Dermis microvascular lymphatic vessel endothelial cell (primary cell): ENCODE measurements around the gene STAM2. TPM values are rescaled to one million over a fixed set of nuclear protein-coding genes. Genes with fewer than 3 reads are reported as not detected.

Experiments used
- DNase-seq, 2 donors: peaks; one replicate each; pipeline versions ENCODE4 v3.0.0 to v3.0.0-alpha.2; 2010; ENCODE audit warnings: low read depth in 2 of 2
- total RNA-seq: library from RNA; depleted of rRNA; stranded (reverse); fragments of >200 nt; gene quantifications from 2 replicates; pipeline ENCODE4 v1.2.1, GENCODE V29; 2014

The STAM2 gene
- total RNA-seq, 1 donor from 2014 or later: 14.2 TPM

DNA sequence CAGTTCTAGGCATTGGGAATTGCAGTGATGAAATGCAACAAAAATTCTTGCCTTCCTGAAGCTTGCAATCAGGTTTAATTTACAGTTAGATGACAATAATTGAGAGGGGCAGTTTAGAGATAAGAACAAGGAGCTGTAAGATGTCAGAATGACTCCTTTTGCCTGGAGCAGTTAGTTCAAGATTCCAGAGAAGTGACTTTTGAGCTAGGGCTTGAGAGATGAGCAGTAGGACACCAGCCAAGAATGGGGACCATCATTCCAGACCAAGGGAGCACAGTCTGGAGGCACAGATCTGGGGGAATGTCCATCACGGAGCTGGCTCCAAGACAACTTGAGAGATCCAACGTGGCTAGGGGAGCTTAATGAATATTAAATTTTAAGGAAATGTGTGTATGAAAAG is 103.6 kb downstream of the STAM2 start:
- DNase-seq: no peak

DNA sequence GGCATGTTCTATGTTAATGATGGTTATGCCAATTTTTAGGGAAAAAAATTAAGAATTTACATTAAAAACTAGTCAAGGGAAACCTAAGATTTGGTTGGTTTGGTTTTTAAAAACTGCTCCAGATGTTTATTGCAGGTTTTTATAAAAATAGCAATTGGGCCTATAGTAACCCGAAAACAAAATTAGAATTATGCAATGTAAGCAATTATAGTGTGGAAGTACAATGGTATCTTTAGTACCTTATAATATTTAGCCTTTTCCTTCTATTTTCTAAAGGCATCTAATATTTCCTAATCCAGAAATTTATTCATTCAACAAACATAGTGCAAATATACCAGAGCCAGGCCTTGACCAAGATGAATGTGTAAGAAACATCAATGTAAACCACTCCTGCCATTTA is 104.0 kb downstream of the STAM2 start:
- no peak for DNase-seq

DNA sequence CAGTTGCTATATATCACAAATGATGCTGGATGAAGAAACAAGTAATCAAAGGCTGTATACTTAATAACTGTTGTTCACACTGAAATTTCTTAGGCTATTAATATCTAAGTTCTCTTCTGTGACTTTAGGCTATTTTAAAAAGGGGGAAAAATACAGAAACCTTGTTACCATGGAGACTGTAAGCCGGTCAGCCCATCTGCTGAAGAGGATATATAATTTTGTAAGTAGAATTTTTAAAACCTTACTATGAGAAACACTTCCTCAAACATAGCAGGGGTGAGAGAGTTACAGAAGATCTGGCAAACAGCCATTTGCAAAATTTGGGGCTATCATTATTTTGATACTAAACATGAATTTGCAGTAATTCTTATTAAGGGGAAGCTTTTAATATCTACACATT is 104.5 kb downstream of the STAM2 start:
- no peak for DNase-seq

DNA sequence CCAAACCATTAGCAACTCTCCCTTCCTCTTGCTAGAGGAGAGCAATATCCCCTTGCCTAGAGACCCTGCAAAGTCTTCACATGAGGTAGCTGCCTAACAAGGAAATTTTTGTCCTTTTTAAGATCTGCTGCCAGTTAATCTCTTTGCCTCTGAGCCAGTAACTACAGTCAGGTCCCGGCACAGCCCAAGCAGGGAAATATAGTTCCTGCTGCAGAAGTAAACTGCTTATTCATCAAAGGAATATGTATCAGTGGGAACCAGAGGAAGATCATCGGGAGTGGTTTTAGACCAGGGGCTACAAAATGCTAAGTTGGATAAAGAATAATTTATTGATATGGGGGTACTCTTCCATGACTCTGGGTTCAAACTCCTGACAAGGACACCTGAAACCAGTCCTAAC is 107.3 kb downstream of the STAM2 start:
- no peak for DNase-seq

DNA sequence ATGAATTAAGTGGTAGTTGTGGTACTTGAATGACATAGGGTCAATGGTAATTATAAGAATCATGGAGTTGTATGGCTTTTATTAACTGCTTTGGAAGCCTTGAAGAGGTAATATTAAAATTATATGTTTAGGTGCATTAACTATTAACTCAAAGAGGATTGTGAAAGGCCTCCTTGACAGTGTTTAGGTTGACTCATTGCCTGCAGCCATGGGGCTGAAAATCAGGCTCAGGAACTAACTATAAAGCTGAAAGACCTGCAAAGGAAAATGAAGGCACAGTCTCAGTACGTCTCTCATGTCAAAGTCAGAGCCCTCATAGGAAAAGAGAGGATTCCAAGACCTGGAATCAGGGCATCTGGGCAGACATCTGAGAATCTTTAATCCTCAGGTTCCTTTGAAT is 107.7 kb downstream of the STAM2 start:
- DNase-seq: no peak

Other genes starting within 250 kb of the STAM2 start
- under 0.01 and 0.25 TPM in 2 replicates for gene CACNB4, start 76.7 kb downstream of the STAM2 start, total RNA-seq
- 29.0 and 37.6 TPM in 2 replicates for gene FMNL2, start 159.4 kb upstream of the STAM2 start, total RNA-seq